CD8-positive, alpha-beta memory T cell (primary cell): Measurements from ENCODE around the gene CXCL17. TPM values are rescaled to one million over a fixed set of nuclear protein-coding genes. Genes with fewer than 3 reads are reported as not detected.

Source experiments
- CTCF ChIA-PET: fragments of 350-600 bp; sonication (Branson Sonifier 250); formaldehyde crosslinking; loops from one replicate; lab custom pipeline; 2021; ENCODE audit warnings: antibody characterized with exemption; lab: Charles Lee
- POLR2A ChIA-PET: fragments of 350-600 bp; sonication (Branson Sonifier 250); formaldehyde crosslinking; loops from one replicate; lab custom pipeline; 2021; ENCODE audit warnings: antibody characterized with exemption; lab: Charles Lee
- DNase-seq, 5 donors: peaks; one replicate each; pipeline versions ENCODE4 v3.0.0 to v3.0.0-alpha.2; 2020 to 2022; ENCODE audit warnings: mixed read lengths in 1 of 5
- H3K27ac ChIP-seq: one replicate; pipeline ENCODE4 v1.7.0; 2013; ENCODE audit warnings: low read depth, mild to moderate bottlenecking, low read length, moderate library complexity
- H3K27me3 ChIP-seq: 2 replicates; pipeline ENCODE4 v1.7.0; 2013; ENCODE audit warnings: low read length, mild to moderate bottlenecking; ENCODE audit not compliant: insufficient read depth, poor library complexity, severe bottlenecking
- H3K36me3 ChIP-seq: 2 replicates; pipeline ENCODE4 v1.7.0; 2013; ENCODE audit warnings: mild to moderate bottlenecking, low read length, moderate library complexity; ENCODE audit not compliant: insufficient read depth
- H3K4me1 ChIP-seq: 2 replicates; pipeline ENCODE4 v1.7.0; 2013; ENCODE audit warnings: mild to moderate bottlenecking, low read length, moderate library complexity; ENCODE audit not compliant: insufficient read depth
- H3K4me3 ChIP-seq: 2 replicates; pipeline ENCODE4 v1.7.0; 2013; ENCODE audit warnings: mild to moderate bottlenecking, low read length
- H3K9me3 ChIP-seq: 2 replicates; pipeline ENCODE4 v1.7.0; 2013; ENCODE audit warnings: mild to moderate bottlenecking, low read length
- H3K27ac Mint-ChIP-seq, 8 donors: one replicate each; pipeline ENCODE4 v1.8.0; 2020 to 2021; ENCODE audit warnings: mixed read lengths in 8 of 8, mild to moderate bottlenecking in 6 of 8, inconsistent platforms in 3 of 8, moderate library complexity in 3 of 8
- H3K27me3 Mint-ChIP-seq, 2 donors: one replicate each; pipeline ENCODE4 v1.8.0; 2020 to 2021; ENCODE audit warnings: mixed read lengths in 2 of 2, mild to moderate bottlenecking in 1 of 2, moderate library complexity in 1 of 2
- H3K36me3 Mint-ChIP-seq, 3 donors: one replicate each; pipeline ENCODE4 v1.8.0; 2020 to 2021; ENCODE audit warnings: mixed read lengths in 3 of 3, inconsistent platforms in 1 of 3, mild to moderate bottlenecking in 1 of 3
- H3K4me1 Mint-ChIP-seq, 3 donors: one replicate each; pipeline ENCODE4 v1.8.0; 2020 to 2021; ENCODE audit warnings: mixed read lengths in 3 of 3, inconsistent platforms in 1 of 3, mild to moderate bottlenecking in 1 of 3
- H3K4me3 Mint-ChIP-seq, 7 donors: one replicate each; pipeline ENCODE4 v1.8.0; 2020 to 2021; ENCODE audit warnings: mixed read lengths in 7 of 7, mild to moderate bottlenecking in 6 of 7, moderate library complexity in 4 of 7, inconsistent platforms in 2 of 7
- H3K9me3 Mint-ChIP-seq, 5 donors: one replicate each; pipeline ENCODE4 v1.8.0; 2020 to 2022; ENCODE audit warnings: mixed read lengths in 5 of 5, mild to moderate bottlenecking in 3 of 5, moderate library complexity in 2 of 5, inconsistent platforms in 1 of 5
- polyA plus RNA-seq: library from polyadenylated mRNA; unstranded; fragments of 300-500 nt; fragmentation: Illumina TruSeq; gene quantifications from one replicate; pipeline ENCODE4 v1.2.3, GENCODE V29; 2021
- total RNA-seq, 2 experiments: library from RNA; stranded (reverse); gene quantifications; one replicate each; pipeline ENCODE4 v1.2.3, GENCODE V29; 2021

The CXCL17 gene
- total and polyA plus RNA-seq, 3 experiments from 2014 or later, result not detected

DNA sequence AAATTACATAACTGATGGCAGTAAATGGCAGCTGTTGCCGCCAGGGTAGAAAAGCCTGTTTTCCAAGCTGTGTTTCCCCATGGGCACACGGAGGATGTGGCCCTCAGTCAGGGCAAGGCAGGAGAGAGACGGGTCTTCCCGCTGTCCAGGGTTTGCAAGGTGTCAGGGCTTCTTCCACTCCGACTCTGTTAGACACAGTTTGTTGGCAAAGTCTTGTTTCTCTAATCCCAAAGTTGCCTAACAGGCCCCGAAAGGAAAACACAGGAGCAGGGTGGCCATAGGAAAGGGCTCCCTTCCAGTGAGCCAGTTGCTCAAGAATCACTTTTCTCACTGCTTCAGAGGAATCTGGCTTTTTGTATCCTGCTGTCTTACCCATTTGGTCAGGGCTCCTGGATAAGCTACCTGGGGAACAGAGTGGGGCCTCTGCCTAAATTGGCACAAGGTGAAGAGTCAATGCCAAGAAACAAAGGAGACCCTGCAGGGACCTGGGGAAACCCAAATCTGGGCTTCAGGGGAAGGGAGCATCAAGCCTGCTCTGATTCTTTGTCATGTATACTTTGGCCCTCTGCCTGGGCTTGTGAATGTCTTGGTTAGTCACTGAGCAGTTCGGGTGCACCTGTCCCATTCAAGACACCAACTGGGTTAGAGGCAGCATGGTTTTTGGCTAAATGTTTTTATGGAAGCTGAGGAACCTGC, 29.0 kb upstream of the CXCL17 start:
- no peak overlapping the region for H3K4me3 Mint-ChIP-seq
- no peak for DNase-seq
- H3K27me3 ChIP-seq, result no peaks in the 10 kb centered on the region
- H3K36me3 Mint-ChIP-seq, result no peaks in the 10 kb centered on the region
- no peak overlapping the region for H3K4me3 ChIP-seq
- no peak overlapping the region for H3K27ac Mint-ChIP-seq
- no peaks in the 10 kb centered on the region for H3K36me3 ChIP-seq
- H3K9me3 Mint-ChIP-seq, result no peaks in the 10 kb centered on the region
- peaks cover 0 to 3% (median 0%) of the 10 kb centered on the region in 3 donors for H3K4me1 Mint-ChIP-seq
- H3K27ac ChIP-seq, result no peak overlapping the region
- no peaks in the 10 kb centered on the region for H3K4me1 ChIP-seq
- peaks cover 2 to 3% of the 10 kb centered on the region in 2 donors for H3K27me3 Mint-ChIP-seq
- CTCF ChIA-PET, result interaction anchor here (0.8 kb wide), 1 partner anchor 31 kb away, joined by 3 read pairs; no protein-coding TSS in a partner anchor
- POLR2A ChIA-PET, result no interaction called here
- H3K9me3 ChIP-seq, result no peaks in the 10 kb centered on the region

DNA sequence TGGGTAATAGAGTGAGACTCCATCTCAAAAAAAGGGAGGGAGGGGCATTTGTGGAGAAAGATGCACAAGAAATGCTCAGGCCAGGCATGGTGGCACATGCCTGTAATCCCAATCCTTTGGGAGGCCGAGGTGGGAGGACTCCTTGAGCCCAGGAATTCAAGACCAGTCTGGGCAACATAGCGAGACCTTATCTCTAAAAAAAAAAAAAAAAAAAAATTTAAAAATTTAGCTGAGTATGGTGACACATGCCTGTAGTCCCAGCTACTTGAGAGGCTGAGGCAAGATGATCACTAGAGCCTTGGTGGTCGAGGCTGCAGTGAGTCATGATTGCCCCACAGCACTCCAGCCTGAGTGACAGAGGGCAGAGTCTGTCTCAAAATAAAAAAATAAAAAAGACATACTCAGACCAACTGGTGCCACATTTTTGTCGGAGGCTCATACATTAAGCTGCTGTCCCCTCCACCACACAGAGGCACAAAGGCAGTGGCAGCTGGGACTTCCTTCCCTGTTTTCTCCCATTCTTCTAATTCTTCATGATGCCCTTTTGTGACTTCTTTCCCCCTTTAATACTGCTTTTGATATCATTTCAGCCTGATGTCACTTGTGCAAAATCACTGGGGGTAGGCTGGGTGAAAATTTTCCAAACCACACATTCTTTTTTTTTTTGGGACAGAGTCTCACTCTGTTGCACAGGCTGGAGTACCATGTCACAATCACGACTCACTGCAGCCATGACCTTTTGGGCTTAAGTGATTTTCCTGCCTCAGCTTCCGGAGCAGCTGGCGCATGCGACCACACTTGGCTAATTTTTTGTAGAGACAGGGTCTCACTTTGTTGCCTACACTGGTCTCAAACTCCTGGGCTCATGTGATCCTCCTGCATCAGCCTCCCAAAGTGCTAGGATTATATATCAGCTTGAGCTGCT, 26.8 kb upstream of the CXCL17 start:
- Histone ChIP-seq H3K9me3 (no peaks in the 10 kb centered on the region), H3K27ac (no peak overlapping the region), H3K4me1 (no peaks in the 10 kb centered on the region), H3K36me3 (no peaks in the 10 kb centered on the region), H3K4me3 (no peak overlapping the region), H3K27me3 (no peaks in the 10 kb centered on the region)
- Mint-ChIP-seq H3K27me3 (peaks cover 2 to 3% of the 10 kb centered on the region in 2 donors), H3K4me1 (peaks cover 0 to 3% (median 0%) of the 10 kb centered on the region in 3 donors), H3K9me3 (no peaks in the 10 kb centered on the region), H3K27ac (no peak overlapping the region), H3K36me3 (no peaks in the 10 kb centered on the region), H3K4me3 (no peak overlapping the region)
- no peak for DNase-seq
- CTCF ChIA-PET, result interaction anchor here (0.8 kb wide), 1 partner anchor 60 kb away, joined by 3 read pairs; no protein-coding TSS in a partner anchor
- POLR2A ChIA-PET, result no interaction called here

DNA sequence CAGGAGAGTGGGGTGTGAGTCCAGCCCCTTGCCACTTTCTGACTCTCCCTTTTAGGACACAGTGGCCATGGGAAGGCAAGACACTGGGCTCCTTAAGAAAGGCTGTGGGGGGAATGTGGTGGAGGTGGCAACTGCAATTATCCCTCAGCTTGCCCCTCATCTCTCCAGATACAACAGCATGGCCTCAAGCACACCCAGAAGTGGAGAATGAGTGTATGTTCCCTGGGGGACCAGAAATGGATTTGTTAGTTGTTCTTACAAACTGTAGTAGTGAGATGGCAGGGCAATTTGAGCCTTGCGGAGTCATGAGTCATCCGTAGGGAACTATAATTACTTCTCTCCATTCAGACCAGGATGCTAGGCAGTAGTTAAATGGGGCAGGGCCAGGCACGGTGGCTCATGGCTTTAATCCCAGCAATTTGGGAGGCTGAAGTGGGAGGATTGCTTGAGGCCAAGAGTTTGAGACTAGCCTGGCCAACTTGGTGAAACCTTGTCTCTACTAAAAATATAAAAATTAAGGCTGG, 25.6 kb upstream of the CXCL17 start:
- H3K4me1 ChIP-seq, result no peaks in the 10 kb centered on the region
- DNase-seq, result no peak
- no peak overlapping the region for H3K27ac ChIP-seq
- H3K27ac Mint-ChIP-seq, result no peak overlapping the region
- ChIA-PET POLR2A (no interaction called here), CTCF (no interaction called here)
- H3K27me3 Mint-ChIP-seq, result peaks cover 2 to 6% of the 10 kb centered on the region in 2 donors
- H3K27me3 ChIP-seq, result no peaks in the 10 kb centered on the region
- no peaks in the 10 kb centered on the region for H3K9me3 Mint-ChIP-seq
- no peaks in the 10 kb centered on the region for H3K36me3 ChIP-seq
- no peak overlapping the region for H3K4me3 Mint-ChIP-seq
- H3K9me3 ChIP-seq, result no peaks in the 10 kb centered on the region
- no peaks in the 10 kb centered on the region for H3K36me3 Mint-ChIP-seq
- H3K4me1 Mint-ChIP-seq, result peaks cover 0 to 3% (median 0%) of the 10 kb centered on the region in 3 donors
- H3K4me3 ChIP-seq, result no peak overlapping the region

DNA sequence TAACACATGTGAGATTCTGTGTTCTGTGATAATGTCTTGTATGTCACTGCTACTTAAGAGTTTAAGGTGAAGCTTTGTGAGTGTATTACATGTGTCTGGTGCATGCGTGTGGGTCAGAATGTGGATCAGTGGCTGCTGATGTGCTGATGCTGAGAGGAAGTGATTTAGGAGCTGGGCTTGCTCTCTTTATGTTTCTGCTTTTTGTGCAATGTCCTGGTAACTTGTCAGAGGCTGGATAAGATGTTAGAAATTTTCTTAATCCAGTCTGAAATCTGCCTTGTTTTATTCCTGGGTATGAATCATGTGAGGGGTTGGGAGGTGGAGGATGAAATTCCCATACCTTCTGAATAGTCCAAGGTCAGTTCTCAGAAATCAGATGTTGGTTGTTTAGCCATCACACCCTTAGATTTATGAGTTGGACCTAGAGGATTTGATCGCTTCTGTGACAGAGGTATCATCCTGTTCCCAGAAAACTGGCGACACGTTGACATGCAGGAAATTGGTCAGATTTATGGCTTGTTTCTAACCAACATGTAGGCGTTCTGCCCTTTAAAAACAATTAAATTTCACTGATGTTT, 24.5 kb upstream of the CXCL17 start:
- Histone ChIP-seq H3K27me3 (no peaks in the 10 kb centered on the region), H3K9me3 (no peaks in the 10 kb centered on the region), H3K36me3 (no peaks in the 10 kb centered on the region), H3K27ac (no peak overlapping the region), H3K4me3 (no peak overlapping the region), H3K4me1 (no peaks in the 10 kb centered on the region)
- no peak for DNase-seq
- H3K27ac Mint-ChIP-seq, result no peak overlapping the region
- H3K4me3 Mint-ChIP-seq, result no peak overlapping the region
- H3K9me3 Mint-ChIP-seq, result no peaks in the 10 kb centered on the region
- CTCF ChIA-PET, result interaction anchor here (1.2 kb wide), 1 partner anchor 26 kb away, joined by 3 read pairs; no protein-coding TSS in a partner anchor
- POLR2A ChIA-PET, result interaction anchor here (0.5 kb wide), 1 partner anchor 10 kb away, joined by 3 read pairs; no protein-coding TSS in a partner anchor
- no peaks in the 10 kb centered on the region for H3K36me3 Mint-ChIP-seq
- peaks cover 0 to 3% (median 0%) of the 10 kb centered on the region in 3 donors for H3K4me1 Mint-ChIP-seq
- peaks cover 2 to 6% of the 10 kb centered on the region in 2 donors for H3K27me3 Mint-ChIP-seq

DNA sequence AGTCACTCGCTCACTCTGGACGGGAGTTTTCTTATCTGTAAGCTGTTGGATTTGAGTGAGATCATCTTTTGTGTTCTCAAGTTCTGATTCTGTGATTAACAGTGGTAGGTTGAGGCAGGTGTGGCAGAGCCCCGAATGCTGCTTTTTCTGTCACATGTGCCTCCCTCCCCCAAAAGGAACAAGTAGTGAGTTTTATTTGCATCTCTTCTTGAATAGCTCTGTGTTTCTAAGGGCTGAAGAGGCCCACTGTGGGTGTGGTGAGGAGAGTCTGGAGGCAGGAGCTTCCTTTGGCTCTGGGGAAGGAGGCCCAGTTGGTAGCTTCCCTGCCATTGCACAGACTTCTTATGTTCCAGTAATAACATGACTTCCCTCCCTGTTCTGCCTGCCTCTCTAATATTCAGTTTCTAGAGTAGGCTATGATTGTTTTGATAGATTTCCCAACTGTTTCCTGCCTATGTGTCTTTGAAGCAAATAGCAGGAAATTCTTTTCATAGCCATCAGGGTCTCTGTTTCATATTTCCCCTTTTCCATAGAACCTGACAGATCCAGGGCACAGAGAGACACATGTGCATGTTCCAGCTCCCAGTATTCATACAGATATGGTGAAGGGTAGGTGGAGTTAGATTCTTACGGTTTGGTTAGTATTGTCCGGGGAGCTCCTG, 23.9 kb upstream of the CXCL17 start:
- ChIA-PET POLR2A (no interaction called here), CTCF (interaction anchor here (1.2 kb wide), 1 partner anchor 26 kb away, joined by 3 read pairs; no protein-coding TSS in a partner anchor)

DNA sequence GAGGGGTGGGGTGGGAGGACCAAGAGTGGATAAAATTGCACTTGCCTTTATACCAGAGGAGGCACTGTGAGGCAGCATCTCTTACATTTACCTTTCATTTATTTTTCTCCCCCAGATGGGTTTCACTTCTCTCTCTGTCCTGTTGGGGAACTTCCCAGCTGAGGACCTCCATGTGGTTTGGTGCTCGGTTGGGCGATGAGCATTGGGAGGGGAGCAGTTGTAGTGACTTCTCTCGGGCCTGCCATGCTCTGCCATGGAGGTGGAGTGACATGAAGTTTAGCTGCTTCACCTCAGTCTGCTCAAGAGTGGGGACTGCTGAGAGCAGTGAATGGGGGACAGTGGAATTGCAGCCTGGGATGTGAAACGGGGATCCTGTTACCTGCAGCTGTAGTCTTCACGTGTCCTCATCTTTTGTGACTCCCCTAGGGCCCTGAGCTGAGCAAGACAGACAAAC, 23.1 kb upstream of the CXCL17 start:
- Histone ChIP-seq H3K27me3 (no peaks in the 10 kb centered on the region), H3K36me3 (no peaks in the 10 kb centered on the region), H3K9me3 (no peaks in the 10 kb centered on the region), H3K27ac (no peak overlapping the region), H3K4me1 (no peaks in the 10 kb centered on the region), H3K4me3 (no peak overlapping the region)
- Mint-ChIP-seq H3K9me3 (no peaks in the 10 kb centered on the region), H3K4me3 (no peak overlapping the region), H3K27ac (no peak overlapping the region), H3K4me1 (peaks cover 0 to 3% (median 0%) of the 10 kb centered on the region in 3 donors), H3K27me3 (peaks cover 2 to 6% of the 10 kb centered on the region in 2 donors), H3K36me3 (no peaks in the 10 kb centered on the region)
- ChIA-PET POLR2A (no interaction called here), CTCF (no interaction called here)
- DNase-seq, result no peak

More for the DNA sequence above, 23.9 kb upstream of the CXCL17 start:
- Histone ChIP-seq H3K27ac (no peak overlapping the region), H3K4me3 (no peak overlapping the region), H3K4me1 (no peaks in the 10 kb centered on the region), H3K27me3 (no peaks in the 10 kb centered on the region), H3K9me3 (no peaks in the 10 kb centered on the region), H3K36me3 (no peaks in the 10 kb centered on the region)
- peaks cover 2 to 6% of the 10 kb centered on the region in 2 donors for H3K27me3 Mint-ChIP-seq
- no peak overlapping the region for H3K27ac Mint-ChIP-seq
- H3K4me3 Mint-ChIP-seq, result no peak overlapping the region
- H3K36me3 Mint-ChIP-seq, result no peaks in the 10 kb centered on the region
- DNase-seq, result no peak
- peaks cover 0 to 3% (median 0%) of the 10 kb centered on the region in 3 donors for H3K4me1 Mint-ChIP-seq
- H3K9me3 Mint-ChIP-seq, result no peaks in the 10 kb centered on the region

DNA sequence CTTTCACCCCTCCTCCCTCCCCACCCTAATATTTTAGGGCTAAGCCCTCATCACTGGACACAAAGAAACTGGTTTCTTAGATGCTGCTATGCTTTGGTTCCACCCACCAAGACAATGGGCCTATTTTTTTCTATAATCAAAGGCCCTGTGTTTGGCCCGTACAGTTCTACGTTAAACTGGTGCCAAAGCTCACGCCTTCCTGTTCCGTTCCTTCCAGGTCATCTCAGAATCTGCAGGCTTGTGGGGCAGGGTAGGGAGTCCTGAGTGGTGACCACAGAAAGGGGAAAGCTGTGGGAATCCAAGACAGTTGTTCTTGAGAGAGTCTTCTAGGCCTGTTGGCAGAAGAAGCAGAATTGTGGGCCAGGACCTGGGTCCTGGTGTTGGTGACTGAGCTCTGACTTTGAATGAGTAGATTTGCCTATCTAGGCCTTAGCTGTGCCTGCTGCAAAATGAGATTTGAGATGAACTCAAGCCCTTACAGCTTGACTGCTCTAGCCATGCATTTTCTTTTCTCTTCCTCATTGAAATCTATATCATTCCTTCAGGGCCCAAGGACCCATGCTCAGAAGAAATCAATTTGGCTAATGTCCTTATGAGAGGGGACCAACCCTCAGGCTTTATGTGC, 19.1 kb upstream of the CXCL17 start:
- Histone ChIP-seq H3K4me1 (no peaks in the 10 kb centered on the region), H3K36me3 (no peaks in the 10 kb centered on the region), H3K27me3 (no peaks in the 10 kb centered on the region), H3K9me3 (no peaks in the 10 kb centered on the region), H3K27ac (no peak overlapping the region), H3K4me3 (no peak overlapping the region)
- Mint-ChIP-seq H3K36me3 (no peaks in the 10 kb centered on the region), H3K27ac (no peak overlapping the region), H3K27me3 (peaks cover 3 to 4% of the 10 kb centered on the region in 2 donors), H3K4me3 (no peak overlapping the region), H3K4me1 (no peaks in the 10 kb centered on the region), H3K9me3 (no peaks in the 10 kb centered on the region)
- POLR2A ChIA-PET, result no interaction called here
- no peak for DNase-seq
- CTCF ChIA-PET, result no interaction called here
